NB4 (cell line): ENCODE results near the gene CCNB2.

Experiments
- DNase-seq: peaks from one replicate; pipeline ENCODE4 v3.0.0; 2010; ENCODE audit warnings: low read depth
- H3K4me3 ChIP-seq: one replicate; pipeline ENCODE4 v1.5.1; 2011; ENCODE audit warnings: mild to moderate bottlenecking, low read depth, low read length, moderate library complexity
- CTCF ChIP-seq: IDR thresholded peaks from one replicate; pipeline ENCODE4 v1.5.1; 2012; ENCODE audit warnings: low read depth, low read length
- MAX ChIP-seq: IDR thresholded peaks from 2 replicates; pipeline ENCODE4 v1.6.1; 2011; ENCODE audit warnings: low read depth, low read length
- MYC ChIP-seq: IDR thresholded peaks from 2 replicates; pipeline ENCODE4 v1.6.1; 2011; ENCODE audit warnings: low read depth, low read length
- POLR2A ChIP-seq: IDR thresholded peaks from 2 replicates; pipeline ENCODE4 v1.6.1; 2011; ENCODE audit warnings: mild to moderate bottlenecking; ENCODE audit not compliant: insufficient read length; ENCODE audit errors: extremely low read depth

Gene CCNB2

DNA sequence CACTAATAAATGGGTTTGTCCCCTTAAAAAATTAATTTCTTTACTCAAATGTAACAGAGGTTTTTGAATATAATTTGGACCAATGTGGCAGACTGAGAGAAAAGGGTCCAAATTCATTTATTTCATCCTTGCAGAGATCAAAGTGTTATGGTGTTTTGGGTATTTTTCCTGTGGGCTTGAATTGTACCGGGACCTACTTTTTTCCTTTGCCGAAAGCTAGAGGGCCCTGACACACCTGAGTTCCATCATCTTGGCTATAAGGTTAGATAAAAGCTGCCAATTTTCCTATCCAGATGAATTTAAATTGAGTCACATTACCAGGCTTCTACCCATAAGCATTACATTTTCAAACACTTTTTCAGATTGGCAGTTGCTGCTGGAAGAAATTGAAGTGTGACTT lies 908 bp downstream of the CCNB2 start:
- H3K4me3 ChIP-seq: peak overlapping the region; percentile 94
- TF ChIP-seq CTCF: no peak
- TF ChIP-seq MAX: no peak
- TF ChIP-seq POLR2A: no peak
- no peak for TF ChIP-seq MYC
- DNase-seq: no peak

DNA sequence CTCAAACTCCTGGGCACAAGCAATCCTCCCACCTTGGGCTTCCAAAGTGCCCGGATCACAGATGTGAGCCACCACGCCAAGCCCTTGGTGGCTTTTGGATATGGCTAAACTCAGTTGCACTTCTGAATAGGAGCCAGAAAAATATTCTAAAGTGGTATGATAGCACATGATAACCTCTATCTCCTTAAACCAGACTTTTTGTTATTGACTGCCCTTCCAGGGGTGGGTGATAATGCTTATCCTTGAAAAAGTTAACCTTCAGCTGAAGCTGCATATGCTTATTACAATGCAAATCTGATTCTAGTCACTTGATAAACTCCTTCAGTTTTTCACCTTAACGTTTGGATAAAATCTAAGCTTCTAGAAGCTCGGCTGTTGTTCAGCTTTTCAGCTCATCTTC lies 6.3 kb downstream of the CCNB2 start:
- TF ChIP-seq CTCF (no peak), MAX (no peak), MYC (no peak), POLR2A (no peak)
- H3K4me3 ChIP-seq: no peak overlapping the region
- DNase-seq: no peak

- DNase-seq: no peak
- TF ChIP-seq MYC (no peak), CTCF (no peak), POLR2A (no peak), MAX (no peak)
Measured at GRCh38 chr15:59115047-59115446, 10.1 kb downstream of the CCNB2 start.

GRCh38 chr15:59116141-59116540 lies 11.2 kb downstream of the CCNB2 start:
- no peak overlapping the region for H3K4me3 ChIP-seq
- TF ChIP-seq MAX (no peak), CTCF (no peak), POLR2A (no peak), MYC (no peak)
- DNase-seq: no peak

More at GRCh38 chr15:59115047-59115446, 10.1 kb downstream of the CCNB2 start:
- H3K4me3 ChIP-seq: no peak overlapping the region

DNA sequence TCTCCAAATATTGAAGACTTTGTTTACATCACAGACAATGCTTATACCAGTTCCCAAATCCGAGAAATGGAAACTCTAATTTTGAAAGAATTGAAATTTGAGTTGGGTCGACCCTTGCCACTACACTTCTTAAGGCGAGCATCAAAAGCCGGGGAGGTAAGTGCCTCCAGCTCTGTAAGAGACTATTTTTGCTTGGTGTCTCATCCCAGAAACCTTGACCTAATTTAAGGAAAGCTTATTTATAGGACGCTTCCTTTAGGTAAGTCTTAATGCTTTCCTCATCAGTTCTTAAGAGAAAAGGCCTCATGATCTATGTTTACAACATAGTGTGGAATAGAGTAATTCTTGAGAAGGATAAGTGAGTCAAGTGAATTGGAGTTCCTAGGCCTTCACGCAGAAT lies 11.8 kb downstream of the CCNB2 start:
- H3K4me3 ChIP-seq: no peak overlapping the region
- no peak for DNase-seq
- TF ChIP-seq MAX (no peak), POLR2A (no peak), MYC (no peak), CTCF (no peak)

GRCh38 chr15:59119625-59120024 lies 14.7 kb downstream of the CCNB2 start:
- TF ChIP-seq MYC (no peak), POLR2A (no peak), MAX (no peak), CTCF (no peak)
- H3K4me3 ChIP-seq: no peak overlapping the region
- DNase-seq: no peak
